Mucosa of stomach (tissue), 1 donor: ENCODE data around the gene FAM180B.
A peak's percentile ranks its signal among the peaks of the same experiment; 100 is the strongest.
"Not testable (repeated sequence)": the region's sequence is repeated elsewhere in the genome, so short reads cannot be mapped to it uniquely, and the experiment has no call there.

Experiments
- H3K27me3 ChIP-seq: one replicate; pipeline ENCODE4 v1.7.0; 2013; ENCODE audit warnings: mild to moderate bottlenecking, low read length; ENCODE audit not compliant: control insufficient read depth, insufficient read depth
- H3K36me3 ChIP-seq: one replicate; pipeline ENCODE4 v1.7.0; 2013; ENCODE audit warnings: low read length; ENCODE audit not compliant: control insufficient read depth, insufficient read depth
- H3K4me1 ChIP-seq: one replicate; pipeline ENCODE4 v1.7.0; 2013; ENCODE audit warnings: mild to moderate bottlenecking, low read length; ENCODE audit not compliant: control insufficient read depth, insufficient read depth
- H3K4me3 ChIP-seq: one replicate; pipeline ENCODE4 v1.7.0; 2013; ENCODE audit warnings: low read length
- H3K9ac ChIP-seq: one replicate; pipeline ENCODE4 v1.7.0; 2013; ENCODE audit warnings: mild to moderate bottlenecking, low read length, moderate library complexity
- H3K9me3 ChIP-seq: one replicate; pipeline ENCODE4 v1.7.0; 2013; ENCODE audit warnings: mild to moderate bottlenecking, low read length, moderate library complexity; ENCODE audit not compliant: control insufficient read depth
- donor health status: Pancreatic carcinoma.

The FAM180B gene, protein sequence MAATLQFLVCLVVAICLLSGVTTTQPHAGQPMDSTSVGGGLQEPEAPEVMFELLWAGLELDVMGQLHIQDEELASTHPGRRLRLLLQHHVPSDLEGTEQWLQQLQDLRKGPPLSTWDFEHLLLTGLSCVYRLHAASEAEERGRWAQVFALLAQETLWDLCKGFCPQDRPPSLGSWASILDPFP

DNA sequence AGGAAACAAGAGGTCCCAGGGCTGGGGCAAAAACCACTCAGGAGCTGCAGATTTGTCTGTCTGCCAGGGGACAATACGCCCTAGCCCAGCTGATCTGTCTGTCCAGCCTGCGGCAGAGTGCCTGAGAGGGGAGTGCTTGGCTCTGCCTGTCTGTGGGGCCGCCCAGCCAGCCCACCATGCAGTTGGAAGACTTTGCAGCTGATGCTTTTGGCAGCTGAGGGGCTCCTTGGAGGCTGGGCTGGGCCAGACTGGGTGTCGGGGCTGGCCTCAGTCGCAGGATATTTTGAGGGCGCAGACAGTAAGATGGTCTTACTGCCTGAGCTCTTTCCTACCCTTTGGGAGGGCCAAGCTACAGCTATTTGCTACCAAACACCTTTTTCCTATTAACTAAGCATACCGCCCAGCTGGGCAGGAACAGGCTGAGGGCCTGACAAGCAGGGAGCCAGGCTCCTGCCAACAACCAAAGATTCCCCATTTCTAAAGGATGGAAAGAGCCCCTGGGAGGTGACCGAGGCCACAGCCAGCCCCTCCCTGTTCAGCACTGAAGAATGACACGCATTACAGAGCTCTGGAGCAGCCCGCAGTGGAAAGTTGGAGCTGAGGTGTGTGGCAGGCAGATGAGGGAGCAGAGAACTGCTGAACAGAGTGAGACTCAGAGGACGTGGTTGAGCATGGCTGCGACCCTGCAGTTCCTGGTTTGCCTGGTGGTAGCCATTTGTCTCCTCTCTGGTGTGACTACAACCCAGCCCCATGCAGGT lies at the start of gene FAM180B:
Gene FAM180B, plus strand, starts transcription at position 581 of the 758 bp plus-strand sequence. Its CDS starts 91 bp downstream, at position 672.
- no peak within 1 kb of the TSS for H3K9ac ChIP-seq
- no peaks in the 10 kb centered on the region for H3K9me3 ChIP-seq
- H3K27me3 ChIP-seq, result peaks cover 17% of the 10 kb centered on the region
- no peaks in the 10 kb centered on the region for H3K4me1 ChIP-seq
- H3K4me3 ChIP-seq, result no peak within 1 kb of the TSS
- H3K36me3 ChIP-seq, result peaks cover 8% of the 10 kb centered on the region

DNA sequence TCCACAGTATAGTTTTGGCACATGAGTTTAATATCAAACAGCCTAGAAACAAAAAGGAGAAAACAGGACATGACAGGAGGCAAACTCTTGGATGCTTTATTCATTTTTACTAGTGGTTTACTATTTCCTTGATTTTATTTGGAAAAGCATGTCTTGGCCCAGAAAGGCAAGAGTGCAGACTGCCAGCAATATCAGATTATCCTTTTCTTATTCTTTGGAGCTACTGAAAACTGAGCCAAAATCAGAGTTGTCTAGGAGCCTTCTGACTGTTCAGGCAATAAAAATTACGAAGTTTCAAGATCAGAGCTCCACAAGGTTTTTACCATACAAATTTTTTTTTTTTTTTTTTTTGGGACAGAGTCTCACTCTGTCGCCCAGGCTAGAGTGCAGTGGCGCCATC lies 49.6 kb upstream of the FAM180B start:
- peaks cover 16% of the 10 kb centered on the region for H3K4me1 ChIP-seq
- H3K27me3 ChIP-seq, result no peaks in the 10 kb centered on the region
- no peak overlapping the region for H3K4me3 ChIP-seq
- H3K9ac ChIP-seq, result no peak overlapping the region
- no peaks in the 10 kb centered on the region for H3K36me3 ChIP-seq
- H3K9me3 ChIP-seq, result no peaks in the 10 kb centered on the region

DNA sequence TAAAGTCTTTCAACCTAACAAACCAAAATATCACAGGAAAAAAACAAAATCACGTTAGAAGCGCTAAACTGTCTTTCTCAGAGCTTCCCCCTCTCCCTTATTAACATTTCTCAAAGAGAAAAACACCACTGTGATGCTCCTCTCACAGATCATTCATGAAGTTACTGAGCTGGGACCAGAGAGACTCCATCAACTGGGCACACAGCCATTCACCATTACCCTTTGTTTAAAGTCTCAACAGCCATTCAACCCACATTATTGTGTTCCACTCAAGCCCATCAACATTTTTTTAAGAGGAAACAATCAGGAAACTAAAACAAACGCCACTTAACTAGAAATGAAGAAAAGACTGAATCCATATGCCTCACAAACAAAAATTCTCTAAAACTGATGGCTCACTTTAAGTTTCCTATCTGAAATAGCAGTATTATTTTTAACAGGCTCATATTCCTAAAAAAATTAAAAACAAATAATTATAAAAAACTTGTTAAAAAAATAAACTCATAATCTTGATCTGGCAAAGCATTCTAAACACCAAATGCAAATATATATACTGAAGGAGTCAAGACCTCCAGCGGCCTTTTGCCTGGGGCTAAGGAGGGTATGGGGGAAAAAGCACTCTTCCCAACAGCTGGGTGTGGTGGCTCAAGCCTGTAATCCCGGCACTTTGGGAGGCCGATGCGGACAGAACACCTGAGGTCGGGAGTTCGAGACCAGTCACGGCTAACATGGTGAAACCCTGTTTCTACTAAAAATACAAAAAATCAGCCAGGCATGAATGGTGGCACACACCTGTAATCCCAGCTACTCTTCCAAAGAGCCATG lies 47.5 kb upstream of the FAM180B start:
- peaks cover 16% of the 10 kb centered on the region for H3K4me1 ChIP-seq
- no peaks in the 10 kb centered on the region for H3K27me3 ChIP-seq
- H3K4me3 ChIP-seq, result no peak overlapping the region
- H3K36me3 ChIP-seq, result no peaks in the 10 kb centered on the region
- no peaks in the 10 kb centered on the region for H3K9me3 ChIP-seq
- no peak overlapping the region for H3K9ac ChIP-seq

DNA sequence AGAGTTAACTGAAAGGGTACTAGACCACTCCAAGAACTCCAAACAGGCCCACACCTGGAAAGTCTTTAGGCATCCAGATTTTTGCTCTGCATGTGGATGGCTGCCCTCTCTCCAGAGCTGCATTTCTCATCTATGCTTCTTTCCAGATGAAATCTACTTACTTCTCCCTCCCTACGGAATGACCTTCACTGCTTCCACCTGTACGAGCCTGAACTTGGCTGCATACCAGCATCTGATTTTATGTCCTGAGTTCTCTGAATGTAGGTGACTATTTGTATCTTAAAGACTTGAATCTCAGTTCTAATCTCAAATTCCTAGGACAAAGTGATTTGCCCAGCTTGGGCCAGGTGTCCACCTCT lies 46.8 kb upstream of the FAM180B start:
- no peaks in the 10 kb centered on the region for H3K36me3 ChIP-seq
- no peak overlapping the region for H3K9ac ChIP-seq
- H3K4me1 ChIP-seq, result peaks cover 16% of the 10 kb centered on the region
- H3K9me3 ChIP-seq, result no peaks in the 10 kb centered on the region
- no peak overlapping the region for H3K4me3 ChIP-seq
- H3K27me3 ChIP-seq, result no peaks in the 10 kb centered on the region

DNA sequence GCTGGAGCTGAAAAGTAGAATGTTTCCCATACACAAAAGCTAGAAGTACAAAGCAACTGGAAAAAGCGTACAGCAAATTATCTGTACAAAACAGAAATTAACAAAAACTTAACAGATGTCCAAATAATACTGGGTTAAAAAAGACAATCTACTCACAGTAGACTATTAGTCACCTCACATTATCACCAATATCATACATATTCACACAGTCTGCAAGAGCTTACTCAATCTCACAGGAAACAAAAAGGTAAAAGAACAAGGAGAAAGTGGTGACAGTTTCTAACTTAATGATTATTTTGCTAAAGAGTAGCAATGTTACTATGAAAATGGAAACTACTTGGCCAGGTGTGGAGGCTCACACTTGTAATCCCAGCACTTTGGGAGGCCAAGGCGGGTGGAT lies 45.4 kb upstream of the FAM180B start:
- no peak overlapping the region for H3K4me3 ChIP-seq
- H3K9me3 ChIP-seq, result no peaks in the 10 kb centered on the region
- H3K4me1 ChIP-seq, result peaks cover 16% of the 10 kb centered on the region
- H3K36me3 ChIP-seq, result no peaks in the 10 kb centered on the region
- no peaks in the 10 kb centered on the region for H3K27me3 ChIP-seq
- no peak overlapping the region for H3K9ac ChIP-seq

DNA sequence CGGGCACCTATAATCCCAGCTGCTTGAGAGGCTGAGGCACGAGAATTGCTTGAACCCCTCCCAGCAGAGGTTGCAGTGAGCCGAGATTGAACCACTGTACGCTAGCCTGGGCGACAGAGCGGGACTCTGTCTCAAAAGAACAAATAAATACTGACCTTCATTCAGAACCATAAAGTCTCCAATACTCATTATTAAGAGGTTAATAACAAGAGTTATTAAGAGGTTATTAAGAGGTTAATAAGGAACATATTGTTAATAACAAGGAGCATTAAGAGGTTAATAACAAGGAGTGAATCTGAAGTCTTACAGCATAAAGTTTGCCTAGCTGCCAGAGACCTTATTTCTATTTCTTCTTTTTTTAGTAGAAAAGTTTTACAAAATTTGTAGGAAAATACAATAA lies 41.2 kb upstream of the FAM180B start:
- Histone ChIP-seq H3K27me3 (no peaks in the 10 kb centered on the region), H3K9ac (no peak overlapping the region)

DNA sequence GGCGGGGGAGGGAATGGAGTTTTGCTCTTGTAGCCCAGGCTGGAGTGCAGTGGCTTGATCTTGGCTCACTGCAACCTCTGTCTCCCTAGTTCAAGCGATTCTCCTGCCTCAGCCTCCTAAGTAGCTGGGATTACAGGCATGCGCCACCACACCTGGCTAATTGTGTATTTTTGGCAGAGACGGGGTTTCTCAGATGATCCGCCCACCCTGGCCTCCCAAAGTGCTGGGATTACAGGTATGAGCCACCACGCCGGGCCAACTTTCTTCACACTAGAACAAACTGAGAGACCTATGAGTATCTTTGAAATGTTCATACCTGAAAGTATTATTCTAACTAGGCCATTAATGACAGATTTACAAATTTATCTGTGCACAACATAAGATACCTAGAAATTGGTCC lies 40.2 kb upstream of the FAM180B start:
- H3K27me3 ChIP-seq, H3K9ac ChIP-seq, H3K36me3 ChIP-seq, H3K4me1 ChIP-seq, H3K9me3 ChIP-seq, H3K4me3 ChIP-seq: not testable (repeated sequence)

More for the DNA sequence above, 41.2 kb upstream of the FAM180B start:
- Histone ChIP-seq H3K36me3 (no peaks in the 10 kb centered on the region), H3K4me1 (peaks cover 4% of the 10 kb centered on the region), H3K4me3 (no peak overlapping the region), H3K9me3 (no peaks in the 10 kb centered on the region)

DNA sequence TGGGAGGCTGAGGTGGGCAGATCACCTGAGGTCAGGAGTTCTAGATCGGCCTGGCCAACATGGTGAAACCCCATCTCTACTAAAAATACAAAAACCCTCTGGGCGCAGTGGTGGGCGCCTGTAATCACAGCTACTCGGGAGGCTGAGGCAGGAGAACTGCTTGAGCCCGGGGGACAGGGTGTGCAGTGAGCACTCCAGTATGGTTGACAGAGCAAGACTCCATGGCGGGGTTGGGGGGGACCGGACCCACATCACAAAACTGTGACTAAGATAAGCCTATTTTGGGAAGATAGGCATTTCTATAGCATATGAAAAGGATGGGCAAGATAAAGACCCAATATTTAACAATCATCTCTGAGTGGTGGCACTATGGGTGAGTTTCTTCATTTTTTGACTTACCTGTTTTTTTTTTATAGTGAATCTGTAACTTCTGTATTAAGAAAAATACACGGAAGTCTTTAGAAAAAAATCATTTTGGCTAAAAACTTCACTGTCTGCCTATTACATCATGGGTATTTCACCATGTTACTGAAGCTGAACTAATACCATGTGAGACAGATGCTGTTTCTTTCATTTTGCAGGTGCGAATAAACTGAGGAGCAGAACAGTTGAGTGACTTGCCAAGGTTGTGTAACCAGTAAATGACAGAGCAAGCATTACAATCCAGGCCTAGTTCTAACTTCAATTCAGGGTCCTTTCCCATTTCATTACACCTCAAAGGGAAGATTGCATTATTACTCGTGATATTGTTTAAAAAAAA lies 36.0 kb upstream of the FAM180B start:
- Histone ChIP-seq H3K4me3 (no peak overlapping the region), H3K9ac (no peak overlapping the region), H3K27me3 (no peaks in the 10 kb centered on the region), H3K9me3 (no peaks in the 10 kb centered on the region), H3K4me1 (peaks cover 11% of the 10 kb centered on the region), H3K36me3 (no peaks in the 10 kb centered on the region)

DNA sequence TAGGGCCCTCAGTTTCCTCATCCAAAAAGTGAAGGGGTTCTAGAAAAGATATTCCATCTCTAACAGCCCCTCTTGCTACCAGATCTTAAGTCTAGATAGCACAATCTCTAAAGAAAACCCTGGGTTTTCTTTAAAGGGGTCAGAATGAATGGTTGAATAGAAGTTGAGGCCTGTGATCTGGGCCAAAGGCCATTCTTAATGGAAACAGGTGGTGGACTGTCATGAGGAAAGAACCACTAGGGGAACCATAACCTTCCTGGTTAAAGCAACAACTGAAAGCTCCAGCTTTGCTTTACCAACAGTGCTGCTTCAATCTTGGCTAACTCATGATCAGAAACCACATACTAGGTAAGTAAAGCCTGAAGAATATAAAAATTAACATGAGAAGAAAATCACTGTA lies 35.4 kb upstream of the FAM180B start:
- no peak overlapping the region for H3K9ac ChIP-seq
- H3K9me3 ChIP-seq, result no peaks in the 10 kb centered on the region
- H3K4me3 ChIP-seq, result no peak overlapping the region
- peaks cover 11% of the 10 kb centered on the region for H3K4me1 ChIP-seq
- no peaks in the 10 kb centered on the region for H3K27me3 ChIP-seq
- no peaks in the 10 kb centered on the region for H3K36me3 ChIP-seq

DNA sequence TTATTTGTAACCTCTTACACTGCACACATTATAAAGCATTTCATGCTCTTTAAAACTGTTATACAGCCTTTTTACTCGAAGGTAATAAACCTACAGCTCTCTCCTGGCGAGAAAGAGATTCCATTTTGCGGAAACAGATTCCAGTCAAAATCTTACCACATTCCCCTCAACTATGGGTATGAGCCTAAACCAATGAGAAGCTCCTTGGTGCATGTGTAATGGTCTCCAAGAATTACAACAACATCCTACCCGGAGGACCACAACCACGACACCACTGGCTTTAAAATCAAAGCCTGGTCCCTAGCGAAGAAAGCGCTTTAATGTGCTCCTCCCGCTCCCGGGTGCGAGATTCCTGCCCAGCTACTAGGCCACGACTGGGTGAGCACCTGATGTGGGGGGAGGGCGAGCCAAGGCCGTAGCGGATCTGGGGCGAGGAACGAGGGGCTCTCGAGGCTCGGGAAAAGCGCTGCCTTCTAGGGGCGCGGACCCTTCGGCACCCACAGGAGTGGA lies 34.4 kb upstream of the FAM180B start:
- Histone ChIP-seq H3K4me3 (peak overlapping the region; percentile 100), H3K27me3 (no peaks in the 10 kb centered on the region), H3K4me1 (peaks cover 11% of the 10 kb centered on the region), H3K9ac (peak overlapping the region; percentile 97), H3K9me3 (no peaks in the 10 kb centered on the region), H3K36me3 (no peaks in the 10 kb centered on the region)

DNA sequence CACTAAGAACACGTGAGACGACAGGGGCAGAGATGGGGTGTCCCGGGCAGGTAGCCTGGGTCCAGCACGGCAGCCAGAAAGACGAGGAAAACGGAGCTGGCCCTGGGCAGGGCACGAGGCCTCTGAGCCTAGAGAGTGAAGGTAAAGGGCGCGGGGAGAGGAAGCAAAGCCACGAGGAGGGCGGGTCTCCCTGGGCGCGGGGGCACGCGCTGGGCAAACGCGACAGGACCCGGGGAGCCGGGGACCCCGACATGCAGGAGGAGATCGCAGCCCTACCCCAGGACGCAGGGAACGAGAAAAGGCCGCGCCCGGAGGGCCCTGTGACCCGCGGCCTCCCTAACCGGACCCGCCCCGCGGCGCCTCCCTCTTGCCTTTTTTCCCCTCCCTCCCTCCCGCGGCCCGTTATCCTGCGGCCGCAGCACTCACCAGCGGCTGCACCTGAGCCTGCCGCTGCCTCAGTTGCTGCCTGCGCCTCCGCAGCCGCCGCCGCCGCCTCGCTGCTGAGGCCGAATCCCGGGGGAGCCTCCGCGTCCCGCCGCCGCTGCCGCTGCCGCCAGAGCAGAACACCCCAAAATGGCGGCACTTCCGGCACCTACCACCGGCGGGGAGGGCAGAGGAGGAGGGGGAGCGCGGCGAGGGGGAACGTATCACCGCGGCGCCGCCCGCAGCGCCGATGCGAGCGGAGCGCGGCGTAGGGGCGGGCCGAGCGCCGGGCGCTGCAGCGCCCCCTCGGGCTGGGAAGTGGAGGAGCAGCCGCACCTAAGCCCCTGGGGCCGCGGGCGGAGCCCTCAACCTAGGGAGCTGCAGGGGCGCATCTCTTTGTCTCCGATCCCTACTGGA lies 33.7 kb upstream of the FAM180B start, which contains the start of gene CELF1:
Gene CELF1, minus strand, starts transcription at position 567 of the 840 bp plus-strand sequence. CDS start 53,609 bp downstream, outside the sequence.
- Histone ChIP-seq H3K9ac (peak within 1 kb of the TSS; percentile 97), H3K9me3 (no peaks in the 10 kb centered on the region), H3K4me1 (peaks cover 11% of the 10 kb centered on the region), H3K27me3 (no peaks in the 10 kb centered on the region), H3K4me3 (peak within 1 kb of the TSS; percentile 100), H3K36me3 (no peaks in the 10 kb centered on the region)
